Endothelial cell of hepatic sinusoid (primary cell): ENCODE measurements around the gene UBE2G2.

Experiments
- in situ Hi-C: cut with HindIII; loops from 2 replicates; pipeline ENCODE4 v1.10.0; 2017; ENCODE audit warnings: low sequenced_read_pairs

Gene UBE2G2

DNA sequence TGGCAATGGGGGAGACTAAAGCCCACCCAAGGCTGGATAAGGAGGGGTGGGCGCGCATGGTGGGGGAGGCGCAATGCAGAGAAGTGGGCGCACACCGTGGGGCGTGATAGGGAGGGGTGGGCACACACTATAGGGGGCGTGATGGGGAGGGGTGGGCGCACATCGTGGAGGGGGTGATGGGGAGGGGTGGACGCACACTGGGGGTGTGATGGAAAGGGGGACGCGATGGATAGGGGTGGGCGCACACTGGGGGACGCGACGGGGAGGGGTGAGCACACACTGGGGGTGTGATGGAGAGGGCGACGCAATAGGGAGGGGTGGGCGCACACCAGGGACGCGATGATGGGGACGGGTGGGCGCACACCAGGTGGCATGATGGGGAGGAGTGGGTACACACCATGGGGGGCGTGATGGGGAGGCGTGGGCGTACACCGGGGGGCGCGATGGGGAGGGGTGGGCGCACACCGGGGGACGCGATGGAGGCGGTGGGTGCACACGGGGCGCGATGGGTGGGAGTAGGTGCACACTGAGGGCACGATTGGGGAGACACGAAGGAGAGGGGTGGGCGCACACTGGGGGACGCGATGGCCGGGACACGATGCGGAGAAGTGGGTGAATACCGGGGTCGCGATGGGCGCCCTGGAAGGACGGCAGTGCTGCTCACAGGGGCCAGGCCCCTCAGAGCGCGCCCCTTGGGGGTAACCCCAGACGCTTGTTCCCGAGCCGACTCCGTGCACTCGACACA, 15.3 kb upstream of the UBE2G2 start:
- in situ Hi-C loops = no loop called here

DNA sequence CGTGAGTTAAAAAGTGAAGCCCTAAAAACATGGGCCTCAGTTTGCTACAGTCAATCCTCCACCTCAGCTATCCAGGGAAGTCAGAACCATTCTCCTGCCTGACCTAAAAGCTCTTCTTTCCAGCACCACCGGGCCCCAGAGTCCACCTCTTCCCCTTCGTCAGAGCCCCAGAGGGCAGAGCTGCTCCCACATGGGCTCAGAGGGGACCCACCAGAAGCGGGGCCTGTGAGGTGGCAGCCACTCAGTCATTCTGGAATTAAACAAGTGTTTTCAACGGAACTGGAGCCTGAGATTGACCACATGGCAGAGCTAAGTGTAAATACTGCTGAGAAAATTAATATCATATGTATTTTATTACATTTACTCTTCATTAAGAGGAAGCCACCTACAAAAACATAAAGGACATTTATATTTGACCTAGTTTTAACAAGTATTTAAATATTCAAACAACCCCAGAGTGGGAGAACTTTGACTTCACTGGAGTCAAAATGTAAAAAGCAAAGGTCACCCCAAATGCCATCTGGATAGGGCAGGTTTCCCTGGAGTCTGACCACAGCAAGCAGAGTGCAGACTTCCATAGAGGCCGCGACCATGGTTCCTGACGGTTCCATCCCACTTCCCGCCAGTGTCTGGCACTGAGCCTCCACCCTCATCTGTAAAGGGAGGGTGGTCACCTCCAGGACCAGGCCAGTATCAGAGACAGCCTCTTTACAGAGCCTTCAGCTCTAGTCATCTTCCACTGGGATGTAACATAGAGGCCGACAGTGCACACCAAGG, 14.4 kb upstream of the UBE2G2 start:
- in situ Hi-C loops = no loop called here

DNA sequence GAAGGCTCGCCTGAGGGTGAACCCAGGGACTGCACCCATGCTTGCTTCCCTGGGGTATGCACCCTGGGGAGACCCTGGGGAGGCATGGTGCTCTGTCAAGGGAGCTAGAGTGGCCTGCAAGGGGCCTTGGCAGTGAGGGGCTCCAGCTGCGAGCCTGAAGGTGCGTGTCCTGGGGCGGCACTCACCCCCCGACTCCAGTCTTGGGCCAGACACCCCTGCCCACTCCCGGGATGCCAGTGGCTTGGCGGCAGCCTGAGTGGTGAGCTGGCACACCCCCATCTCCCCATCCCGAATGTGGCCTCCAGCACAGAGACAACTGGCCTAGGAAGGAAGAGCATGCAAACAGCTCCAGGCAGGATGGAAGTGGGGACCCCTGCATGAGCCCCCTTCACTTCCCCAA, 13.6 kb upstream of the UBE2G2 start:
- in situ Hi-C loops = no loop called here

DNA sequence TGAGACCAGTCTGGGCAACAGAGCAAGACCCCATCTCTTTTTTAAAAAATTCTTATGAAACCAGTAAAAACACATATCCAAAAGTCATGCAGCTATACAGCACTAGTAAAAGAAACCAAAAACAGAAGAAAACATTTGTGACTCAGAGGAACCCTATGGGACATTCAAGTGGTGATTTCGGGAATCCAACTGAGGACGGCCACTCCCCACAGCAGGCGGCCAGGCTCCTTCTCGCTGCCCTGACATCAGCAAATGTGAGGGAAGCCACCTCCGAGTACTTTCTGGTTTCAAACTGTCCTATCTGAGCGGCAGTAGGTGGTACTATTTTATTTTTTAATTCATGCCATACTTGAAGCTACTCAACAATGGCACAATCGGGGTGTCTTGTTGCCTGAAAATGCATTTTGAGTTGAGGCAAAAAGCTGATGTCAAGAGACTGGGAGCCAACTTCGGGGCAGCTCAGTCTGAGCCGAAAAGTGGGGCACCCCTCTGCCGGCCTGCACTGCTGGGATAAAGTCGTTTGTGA, 12.9 kb upstream of the UBE2G2 start:
- in situ Hi-C loops = no loop called here

DNA sequence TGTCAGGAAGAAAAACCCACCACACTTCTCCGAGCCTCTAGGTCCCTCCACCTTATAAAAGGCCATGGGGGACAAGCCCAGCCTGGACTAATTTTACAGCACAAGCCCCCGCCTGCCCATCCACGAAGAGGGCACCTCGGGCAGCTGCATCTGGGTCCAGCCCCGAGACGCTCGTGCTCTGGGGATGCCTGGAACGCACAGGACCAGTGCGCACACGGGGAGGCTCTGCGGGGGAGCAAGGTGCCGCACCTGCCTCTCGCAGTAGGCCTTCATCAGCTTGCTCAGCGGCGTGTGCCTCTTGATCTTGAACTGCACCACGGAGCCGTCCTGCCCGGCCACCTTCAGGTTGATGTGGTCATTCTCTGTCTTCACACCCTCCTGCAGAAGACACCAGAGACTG, 12.1 kb upstream of the UBE2G2 start:
- in situ Hi-C loops = no loop called here

DNA sequence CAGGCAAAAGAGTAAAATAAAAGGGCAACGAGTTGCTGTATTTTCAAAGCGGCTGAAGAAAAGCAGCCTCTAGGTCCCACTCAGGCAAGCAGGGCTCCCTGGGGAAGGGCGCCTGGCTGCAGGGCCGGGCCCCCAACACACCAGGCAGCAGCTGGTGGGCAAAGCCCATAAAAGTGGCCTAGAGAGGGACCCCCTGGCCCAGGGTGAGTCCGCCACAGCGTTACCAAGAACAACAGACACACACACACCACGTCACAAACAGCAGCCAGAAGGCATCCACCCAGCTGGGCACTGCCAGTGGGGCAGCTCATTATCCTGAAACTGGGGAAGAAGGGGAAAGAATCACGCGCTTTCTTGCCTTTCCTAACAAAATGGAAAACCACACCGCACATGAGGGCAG, 11.5 kb upstream of the UBE2G2 start:
- in situ Hi-C loops = no loop called here

DNA sequence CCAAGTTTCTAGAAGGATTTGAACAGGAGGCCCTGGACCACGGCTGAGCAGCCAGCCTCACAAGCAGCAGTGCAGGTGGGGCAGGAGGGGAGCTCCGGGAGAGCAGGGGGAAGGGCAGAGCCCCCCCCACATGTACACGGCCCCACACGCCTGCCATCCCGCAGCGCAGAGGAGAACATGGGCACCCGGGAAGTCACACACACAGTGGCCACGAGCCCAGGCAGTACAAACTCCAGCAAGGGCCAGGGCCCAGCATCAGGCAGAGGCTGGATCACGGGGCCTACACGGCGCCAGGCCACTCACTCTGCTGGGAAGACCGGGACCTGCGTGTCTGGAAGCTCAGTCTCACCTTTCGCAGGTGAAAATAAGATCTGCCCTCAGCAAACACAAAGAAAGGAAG, 11.0 kb upstream of the UBE2G2 start:
- in situ Hi-C loops = no loop called here

DNA sequence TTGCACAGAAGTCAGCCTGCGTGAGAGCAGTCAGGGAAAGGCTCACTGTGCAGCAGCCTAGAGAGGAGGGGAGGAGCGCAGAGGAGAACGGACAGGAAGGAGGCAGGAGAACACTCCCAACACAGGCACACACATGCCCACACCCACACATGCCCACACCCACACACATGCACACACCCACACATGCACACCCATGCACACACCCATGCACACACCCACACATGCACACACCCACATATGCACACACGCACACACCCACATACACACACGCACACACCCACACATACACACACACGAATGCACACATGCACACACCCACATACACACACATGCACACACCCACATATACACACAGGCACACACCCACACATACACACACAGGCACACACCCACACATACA, 9.2 kb upstream of the UBE2G2 start:
- in situ Hi-C loops = no loop called here

DNA sequence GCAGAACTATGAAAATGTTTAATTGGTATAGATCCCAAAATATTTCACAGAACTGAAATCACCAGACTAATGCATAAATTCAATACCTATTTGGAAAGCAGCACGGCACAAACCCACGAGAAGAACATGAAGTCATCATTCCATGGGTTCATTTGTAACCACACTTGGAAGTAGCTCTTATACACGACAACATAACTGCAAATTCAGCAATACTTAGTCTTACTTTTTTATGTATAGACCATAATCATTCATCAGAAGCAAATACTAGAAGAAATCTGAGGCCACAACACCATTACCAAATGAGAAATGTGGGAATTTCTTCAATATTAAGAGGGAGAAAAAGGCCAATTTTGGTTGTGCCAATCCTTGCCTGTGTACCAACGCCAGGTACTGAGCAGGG, 4.2 kb upstream of the UBE2G2 start:
- in situ Hi-C loops = loop anchor here (5.0 to 10.0 kb wide), 4 partner anchors 46 to 311 kb away; partner anchors contain the start of genes PTTG1IP and SLX9

DNA sequence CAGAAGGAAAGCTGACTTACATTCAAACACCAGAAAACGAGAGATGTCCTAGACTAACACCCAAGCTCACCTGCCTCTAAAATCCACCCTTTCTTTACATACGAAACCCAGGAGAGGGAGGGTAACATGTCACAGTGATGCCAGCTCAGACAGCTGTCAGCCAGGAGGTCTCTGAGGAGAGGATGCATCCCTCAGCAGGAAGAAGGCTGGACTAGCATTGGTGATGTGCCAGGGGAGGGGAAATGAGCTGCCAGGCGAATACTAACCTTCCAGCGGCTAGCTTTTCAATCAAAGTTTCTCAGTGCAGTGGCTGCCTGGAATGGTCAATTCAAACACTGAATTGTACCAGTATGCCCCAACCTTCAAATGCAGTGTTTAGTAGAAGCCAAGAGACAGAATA, 3.6 kb upstream of the UBE2G2 start:
- in situ Hi-C loops = loop anchor here (5.0 to 10.0 kb wide), 4 partner anchors 47 to 312 kb away; partner anchors contain the start of genes PTTG1IP and SLX9

DNA sequence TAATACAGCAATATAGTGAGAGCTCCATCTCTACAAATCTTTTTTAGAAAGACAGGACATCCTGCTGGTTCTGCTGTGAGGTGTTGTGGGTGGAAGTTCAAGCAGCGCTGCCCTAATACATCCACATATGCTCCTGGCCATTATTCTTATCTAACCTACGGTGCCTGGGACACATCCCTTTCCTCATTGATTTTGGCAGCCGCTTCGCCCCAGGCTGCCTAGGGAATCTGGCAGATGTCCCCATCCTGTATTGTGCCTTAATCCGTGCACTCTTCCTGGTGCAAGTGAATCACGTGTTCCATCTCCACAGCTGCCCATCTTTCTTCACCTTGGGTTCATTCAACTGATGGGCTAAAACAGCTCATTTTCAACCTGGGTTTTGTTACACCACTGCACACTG, 3.1 kb upstream of the UBE2G2 start:
- in situ Hi-C loops = loop anchor here (5.0 to 10.0 kb wide), 4 partner anchors 48 to 313 kb away; partner anchors contain the start of genes PTTG1IP and SLX9

DNA sequence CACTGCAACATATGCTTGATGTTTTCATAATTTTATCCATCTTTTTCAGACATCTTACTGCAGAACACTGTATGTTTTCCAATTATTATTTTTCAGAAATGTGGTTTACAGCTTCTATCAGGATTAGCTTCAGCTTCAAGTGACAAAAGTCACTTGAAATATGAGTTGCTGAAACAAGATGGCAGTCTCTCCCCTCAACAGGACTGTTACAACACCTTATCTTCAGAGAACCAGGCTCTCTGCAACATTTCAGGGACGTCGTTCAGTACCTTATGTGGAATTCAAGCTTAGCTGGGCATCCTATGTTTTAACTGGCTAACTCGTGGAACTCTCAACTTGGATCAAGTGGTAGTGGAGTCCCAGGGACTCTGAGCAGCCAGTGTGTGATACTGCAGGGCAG, 2.0 kb upstream of the UBE2G2 start:
- in situ Hi-C loops = loop anchor here (10.0 kb wide), 2 partner anchors 71 to 141 kb away; partner anchors contain the start of genes PTTG1IP and SLX9

DNA sequence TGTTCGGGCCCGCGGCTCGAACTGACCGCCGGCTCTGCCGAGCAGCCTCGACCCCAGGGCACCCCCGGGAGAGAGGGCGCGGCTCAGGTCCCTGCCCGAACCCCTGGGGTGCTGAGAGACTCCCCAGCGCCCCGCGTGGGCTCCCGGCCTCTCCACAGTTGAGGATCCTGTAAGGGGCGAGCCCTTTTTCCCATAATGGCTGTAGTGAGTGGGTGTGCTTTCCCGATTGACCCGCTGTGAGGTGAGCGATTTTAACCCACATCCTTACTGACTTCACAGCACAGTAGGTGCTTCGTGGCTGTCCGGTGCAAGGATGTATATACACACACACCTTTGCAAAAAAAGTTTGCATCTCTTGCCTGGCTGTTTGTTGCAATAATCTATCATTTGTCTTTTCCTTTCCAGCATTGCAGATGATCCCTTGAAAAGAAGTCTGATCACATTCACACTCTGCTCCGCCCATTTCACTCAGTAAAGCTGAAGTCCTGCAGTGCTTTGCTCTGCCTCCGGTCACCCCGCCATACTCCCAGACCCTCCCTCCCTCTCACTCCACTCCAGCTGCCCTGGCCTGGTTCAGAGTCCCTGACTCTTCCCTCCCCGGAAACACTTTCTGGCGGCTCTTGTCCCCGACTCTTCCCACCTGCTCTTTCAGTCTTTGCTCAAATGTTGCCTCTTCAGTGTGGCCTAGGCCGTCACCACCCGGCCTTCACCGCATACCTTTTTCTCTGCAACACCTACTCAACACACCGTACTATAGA, 955 bp upstream of the UBE2G2 start:
- in situ Hi-C loops = loop anchor here (10.0 kb wide), 2 partner anchors 72 to 142 kb away; partner anchors contain the start of genes PTTG1IP and SLX9

DNA sequence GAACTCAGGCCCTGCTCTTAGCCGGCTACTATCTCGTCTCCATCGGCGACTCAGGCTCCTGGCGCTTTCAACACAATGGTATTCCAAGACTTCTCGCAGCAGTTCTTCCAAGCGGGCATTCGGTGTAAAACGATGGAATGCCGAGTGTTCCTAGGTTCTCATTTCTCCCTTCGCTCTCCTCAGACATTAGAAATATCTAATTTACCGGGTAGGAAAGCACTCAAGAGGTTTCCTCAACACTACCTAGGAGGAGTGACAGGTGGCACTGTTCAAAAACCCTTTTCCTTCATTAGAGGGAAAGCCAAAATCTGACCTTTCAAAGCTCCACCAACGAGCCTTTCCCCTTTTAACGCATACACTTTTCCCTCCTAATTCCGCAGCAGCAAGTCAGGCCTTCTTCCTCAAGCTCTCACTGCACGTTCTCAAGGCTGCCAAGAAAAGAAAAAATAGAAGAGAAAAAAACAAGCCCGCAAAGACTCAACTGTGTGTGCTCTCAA, 601 bp downstream of the UBE2G2 start:
- in situ Hi-C loops = loop anchor here (10.0 kb wide), 2 partner anchors 74 to 144 kb away; partner anchors contain the start of genes PTTG1IP and SLX9

DNA sequence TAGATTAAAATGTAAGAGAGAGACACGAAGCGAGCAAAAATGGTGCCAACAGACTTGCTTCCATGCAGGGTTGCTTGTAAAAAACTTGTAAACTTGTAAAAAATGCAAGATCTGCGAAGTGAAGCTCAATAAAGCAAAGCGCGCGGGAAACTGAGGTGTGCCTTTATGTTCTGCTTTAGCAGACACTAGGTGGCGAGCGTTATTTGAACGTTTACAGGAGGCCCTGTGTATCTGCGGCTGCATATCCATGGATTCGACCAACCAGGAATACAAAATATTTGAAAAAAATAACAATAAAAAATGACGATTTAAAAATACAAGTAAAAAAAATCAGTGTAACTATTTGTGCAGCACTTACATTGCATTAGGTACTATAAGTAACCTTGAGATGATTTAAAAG, 1.5 kb downstream of the UBE2G2 start:
- in situ Hi-C loops = loop anchor here (10.0 kb wide), 2 partner anchors 75 to 145 kb away; partner anchors contain the start of genes PTTG1IP and SLX9

DNA sequence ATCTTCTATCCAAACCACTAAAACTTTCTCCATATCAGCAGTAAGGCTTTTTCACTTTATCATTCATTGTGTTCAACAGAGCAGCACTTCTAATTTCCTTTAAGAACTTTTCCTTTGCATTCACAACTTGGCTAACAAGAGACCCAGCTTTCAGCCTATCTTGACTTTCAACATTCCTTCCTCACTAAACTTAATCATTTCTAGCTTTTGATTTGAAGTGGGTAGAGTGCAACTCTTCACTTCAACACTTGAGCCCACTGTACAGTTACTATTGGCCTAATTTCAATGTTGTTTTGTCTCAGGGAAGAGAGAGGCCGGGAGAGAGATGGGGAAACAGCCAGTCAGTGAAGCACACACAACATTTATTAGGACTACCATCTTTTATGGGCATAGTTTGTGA, 2.0 kb downstream of the UBE2G2 start:
- in situ Hi-C loops = loop anchor here (10.0 kb wide), 2 partner anchors 75 to 145 kb away; partner anchors contain the start of genes PTTG1IP and SLX9

DNA sequence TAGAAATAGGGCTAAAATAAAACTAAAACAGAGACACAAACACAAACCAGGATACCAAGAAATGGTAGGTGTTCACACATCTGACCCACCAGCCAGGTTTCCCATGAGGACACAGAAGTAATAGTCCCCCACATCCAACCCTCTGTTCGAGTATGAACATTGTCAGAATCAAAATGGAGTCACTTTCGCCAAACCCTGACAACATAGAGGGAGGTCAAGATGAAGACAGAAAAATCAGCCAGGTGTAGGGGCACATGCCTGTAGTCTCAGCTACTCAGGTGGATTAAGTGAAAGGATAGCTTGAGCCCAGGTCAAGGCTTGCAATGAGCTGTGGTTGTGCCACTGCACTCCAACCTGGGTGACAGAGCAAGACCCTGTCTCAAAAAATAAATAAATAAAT, 3.8 kb downstream of the UBE2G2 start:
- in situ Hi-C loops = no loop called here

DNA sequence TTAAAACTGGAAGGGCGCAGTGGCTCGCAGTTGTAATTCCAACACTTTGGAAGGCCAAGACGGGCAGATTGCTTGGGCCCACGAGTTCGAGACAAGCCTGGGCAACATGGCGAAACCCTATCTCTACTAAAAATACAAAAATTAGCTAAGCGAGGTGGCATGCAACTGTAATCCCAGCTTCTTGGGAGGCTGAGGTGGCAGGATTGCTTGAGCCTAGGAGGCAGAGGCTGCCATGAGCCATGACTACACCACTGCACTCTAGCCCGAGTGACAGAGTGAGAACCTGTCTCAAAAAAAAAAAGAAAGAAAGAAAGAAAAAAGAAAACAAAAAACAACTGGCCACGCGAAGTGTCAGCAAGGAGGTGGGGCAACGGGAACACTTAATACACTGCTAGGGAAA, 6.3 kb downstream of the UBE2G2 start:
- in situ Hi-C loops = no loop called here

DNA sequence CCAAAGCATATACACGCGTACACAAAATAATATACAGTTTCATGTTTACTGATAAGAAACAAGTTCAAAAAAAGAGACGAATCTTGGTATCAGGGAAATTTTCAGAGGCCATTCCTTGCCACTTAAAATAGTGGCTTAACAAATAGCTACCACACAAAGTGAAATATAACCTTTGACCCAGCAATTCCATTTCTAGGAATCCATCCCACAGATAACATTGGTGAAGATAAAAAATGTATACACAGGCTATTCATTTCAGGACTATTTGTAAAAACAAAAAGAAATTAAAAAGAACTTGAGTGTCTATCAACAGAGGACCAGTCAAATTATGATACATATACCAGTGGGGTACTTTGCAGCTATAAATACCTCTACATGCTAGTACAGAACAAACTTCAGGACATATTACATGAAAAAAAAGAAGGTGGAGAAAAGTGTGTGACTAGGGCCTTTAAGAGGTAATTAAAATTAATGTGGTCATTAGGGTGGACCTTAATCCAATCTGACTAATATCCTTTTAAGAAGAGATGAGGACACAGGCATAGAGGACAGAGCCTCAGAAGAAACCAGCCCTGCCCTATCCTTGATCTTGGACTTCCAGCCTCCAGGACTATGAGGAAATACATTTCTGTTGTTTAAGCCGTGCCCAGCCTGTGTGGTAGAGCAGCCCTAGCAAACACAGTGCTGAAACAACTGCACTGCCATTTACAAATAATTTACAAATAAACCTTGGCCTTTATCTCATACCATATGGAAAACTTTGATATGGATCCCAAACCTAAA, 7.8 kb downstream of the UBE2G2 start:
- in situ Hi-C loops = no loop called here
